ENCODE measurements around the gene CAPN15.

DNA sequence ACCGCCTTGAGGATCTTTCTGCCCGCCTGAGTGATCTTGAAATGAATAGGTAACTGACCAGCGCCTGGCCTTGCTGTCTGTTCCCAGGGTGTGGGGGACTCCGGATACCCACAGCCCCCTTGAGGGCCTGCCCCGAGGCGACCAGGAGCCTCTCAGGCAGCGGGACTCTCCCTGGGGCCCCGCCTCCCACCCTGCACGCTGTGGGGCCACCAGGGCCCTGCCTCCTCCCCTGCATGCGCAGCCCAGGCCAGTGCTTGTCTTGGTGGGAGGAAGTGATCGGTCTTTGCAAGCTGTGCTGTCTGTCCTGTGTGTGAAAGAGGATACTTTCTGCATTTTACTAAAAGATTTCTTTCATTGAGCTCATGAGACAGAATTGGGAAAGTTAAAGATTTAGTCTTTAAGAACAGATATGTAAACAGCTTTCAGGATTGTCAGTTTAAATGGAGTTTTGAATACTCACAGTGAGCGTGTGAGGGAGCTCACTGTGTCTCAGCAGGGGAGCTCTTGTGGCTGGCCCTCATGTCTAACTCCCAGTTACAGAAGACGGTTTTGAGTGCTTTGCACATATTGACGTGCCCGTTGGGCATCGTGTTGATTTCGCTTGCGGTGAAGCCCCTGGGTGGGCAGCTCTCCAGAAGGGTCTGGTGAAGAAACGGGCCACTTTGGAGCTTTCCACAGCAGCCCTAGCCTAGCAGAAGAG, 36.1 kb upstream of the CAPN15 start:
- no peak for TF ChIP-seq TCF7L2 (IDR thresholded peaks at IDR 0.05; ENCODE audit: low read depth, low read length)
- TF ChIP-seq, protein P1, sequence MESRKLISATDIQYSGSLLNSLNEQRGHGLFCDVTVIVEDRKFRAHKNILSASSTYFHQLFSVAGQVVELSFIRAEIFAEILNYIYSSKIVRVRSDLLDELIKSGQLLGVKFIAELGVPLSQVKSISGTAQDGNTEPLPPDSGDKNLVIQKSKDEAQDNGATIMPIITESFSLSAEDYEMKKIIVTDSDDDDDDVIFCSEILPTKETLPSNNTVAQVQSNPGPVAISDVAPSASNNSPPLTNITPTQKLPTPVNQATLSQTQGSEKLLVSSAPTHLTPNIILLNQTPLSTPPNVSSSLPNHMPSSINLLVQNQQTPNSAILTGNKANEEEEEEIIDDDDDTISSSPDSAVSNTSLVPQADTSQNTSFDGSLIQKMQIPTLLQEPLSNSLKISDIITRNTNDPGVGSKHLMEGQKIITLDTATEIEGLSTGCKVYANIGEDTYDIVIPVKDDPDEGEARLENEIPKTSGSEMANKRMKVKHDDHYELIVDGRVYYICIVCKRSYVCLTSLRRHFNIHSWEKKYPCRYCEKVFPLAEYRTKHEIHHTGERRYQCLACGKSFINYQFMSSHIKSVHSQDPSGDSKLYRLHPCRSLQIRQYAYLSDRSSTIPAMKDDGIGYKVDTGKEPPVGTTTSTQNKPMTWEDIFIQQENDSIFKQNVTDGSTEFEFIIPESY (CRISPR knock-in tag; IDR thresholded peaks at IDR 0.05): no peak
- TF ChIP-seq, protein P2, sequence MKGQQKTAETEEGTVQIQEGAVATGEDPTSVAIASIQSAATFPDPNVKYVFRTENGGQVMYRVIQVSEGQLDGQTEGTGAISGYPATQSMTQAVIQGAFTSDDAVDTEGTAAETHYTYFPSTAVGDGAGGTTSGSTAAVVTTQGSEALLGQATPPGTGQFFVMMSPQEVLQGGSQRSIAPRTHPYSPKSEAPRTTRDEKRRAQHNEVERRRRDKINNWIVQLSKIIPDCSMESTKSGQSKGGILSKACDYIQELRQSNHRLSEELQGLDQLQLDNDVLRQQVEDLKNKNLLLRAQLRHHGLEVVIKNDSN (CRISPR knock-in tag; IDR thresholded peaks at IDR 0.05): no peak
- TF ChIP-seq, protein P3, sequence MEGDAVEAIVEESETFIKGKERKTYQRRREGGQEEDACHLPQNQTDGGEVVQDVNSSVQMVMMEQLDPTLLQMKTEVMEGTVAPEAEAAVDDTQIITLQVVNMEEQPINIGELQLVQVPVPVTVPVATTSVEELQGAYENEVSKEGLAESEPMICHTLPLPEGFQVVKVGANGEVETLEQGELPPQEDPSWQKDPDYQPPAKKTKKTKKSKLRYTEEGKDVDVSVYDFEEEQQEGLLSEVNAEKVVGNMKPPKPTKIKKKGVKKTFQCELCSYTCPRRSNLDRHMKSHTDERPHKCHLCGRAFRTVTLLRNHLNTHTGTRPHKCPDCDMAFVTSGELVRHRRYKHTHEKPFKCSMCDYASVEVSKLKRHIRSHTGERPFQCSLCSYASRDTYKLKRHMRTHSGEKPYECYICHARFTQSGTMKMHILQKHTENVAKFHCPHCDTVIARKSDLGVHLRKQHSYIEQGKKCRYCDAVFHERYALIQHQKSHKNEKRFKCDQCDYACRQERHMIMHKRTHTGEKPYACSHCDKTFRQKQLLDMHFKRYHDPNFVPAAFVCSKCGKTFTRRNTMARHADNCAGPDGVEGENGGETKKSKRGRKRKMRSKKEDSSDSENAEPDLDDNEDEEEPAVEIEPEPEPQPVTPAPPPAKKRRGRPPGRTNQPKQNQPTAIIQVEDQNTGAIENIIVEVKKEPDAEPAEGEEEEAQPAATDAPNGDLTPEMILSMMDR (IDR thresholded peaks at IDR 0.05 in 2 of 3, conservative IDR thresholded peaks at IDR 0.05 in 1 of 3; ENCODE audit: insufficient read depth in 2 of 3, low read depth in 1 of 3, low read length in 3 of 3): no peak
- TF ChIP-seq CBFA2T2 (conservative IDR thresholded peaks at IDR 0.05): no peak

Data from K562 (cell line).